Measurements from ENCODE around the gene CCHCR1.

The CCHCR1 gene

DNA sequence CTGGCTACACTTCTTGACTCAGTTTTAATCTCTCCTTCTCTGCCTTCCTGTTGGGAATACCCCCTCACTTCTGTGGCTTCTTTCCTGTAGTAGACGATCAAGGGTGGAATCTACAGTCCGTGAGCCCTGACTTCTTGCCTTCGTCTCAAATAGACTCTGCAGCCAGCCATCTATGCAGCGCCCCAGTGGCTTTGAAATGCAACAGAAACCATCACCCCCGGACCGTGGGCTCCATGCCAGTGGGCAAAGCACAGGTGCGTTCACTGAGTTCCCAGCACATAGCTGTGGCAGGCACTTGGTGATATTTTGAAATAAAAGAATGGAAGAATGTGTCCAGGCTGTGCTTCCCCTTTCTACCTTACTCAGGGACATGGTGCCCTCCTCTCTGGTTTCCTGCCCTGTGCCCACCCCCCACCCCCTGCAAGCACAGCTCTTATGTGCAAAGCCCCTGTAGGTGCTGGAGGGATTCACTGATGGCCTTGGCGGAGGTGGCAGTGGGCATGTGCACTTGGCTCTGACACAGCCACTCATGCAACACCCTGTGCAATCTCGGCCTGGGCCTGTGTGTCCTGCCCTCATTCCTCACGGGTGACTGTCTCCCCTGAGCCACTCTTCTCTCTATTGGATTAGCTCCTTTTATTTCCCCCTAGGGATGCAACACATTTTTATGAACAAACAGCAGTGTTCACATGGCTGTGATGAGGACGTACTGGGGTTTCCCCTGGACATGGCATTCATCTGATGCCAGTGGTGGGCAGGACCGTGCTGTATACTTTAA is 31.8 kb downstream of the CCHCR1 start:
- no peak for DNase-seq

DNA sequence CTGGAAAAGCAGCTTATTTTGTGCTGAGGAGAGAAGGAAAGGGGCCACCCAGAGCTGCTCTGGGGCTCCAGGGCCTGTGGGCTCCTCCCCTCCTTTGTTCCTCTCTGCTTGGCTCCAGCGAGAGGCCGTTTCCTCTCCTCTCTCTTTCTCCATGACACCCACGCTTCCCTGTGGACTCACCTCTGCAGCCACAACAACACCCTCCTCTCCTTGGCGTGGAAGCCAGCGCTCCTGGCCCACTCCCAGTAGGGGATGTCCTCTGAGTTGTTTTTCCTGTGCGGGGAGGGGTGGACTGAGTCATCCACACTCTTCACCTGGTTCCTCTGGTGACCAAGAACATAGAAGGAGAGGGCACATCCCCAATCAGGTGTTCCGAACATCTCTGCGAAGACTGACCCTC is 32.4 kb downstream of the CCHCR1 start:
- DNase-seq, result no peak

DNA sequence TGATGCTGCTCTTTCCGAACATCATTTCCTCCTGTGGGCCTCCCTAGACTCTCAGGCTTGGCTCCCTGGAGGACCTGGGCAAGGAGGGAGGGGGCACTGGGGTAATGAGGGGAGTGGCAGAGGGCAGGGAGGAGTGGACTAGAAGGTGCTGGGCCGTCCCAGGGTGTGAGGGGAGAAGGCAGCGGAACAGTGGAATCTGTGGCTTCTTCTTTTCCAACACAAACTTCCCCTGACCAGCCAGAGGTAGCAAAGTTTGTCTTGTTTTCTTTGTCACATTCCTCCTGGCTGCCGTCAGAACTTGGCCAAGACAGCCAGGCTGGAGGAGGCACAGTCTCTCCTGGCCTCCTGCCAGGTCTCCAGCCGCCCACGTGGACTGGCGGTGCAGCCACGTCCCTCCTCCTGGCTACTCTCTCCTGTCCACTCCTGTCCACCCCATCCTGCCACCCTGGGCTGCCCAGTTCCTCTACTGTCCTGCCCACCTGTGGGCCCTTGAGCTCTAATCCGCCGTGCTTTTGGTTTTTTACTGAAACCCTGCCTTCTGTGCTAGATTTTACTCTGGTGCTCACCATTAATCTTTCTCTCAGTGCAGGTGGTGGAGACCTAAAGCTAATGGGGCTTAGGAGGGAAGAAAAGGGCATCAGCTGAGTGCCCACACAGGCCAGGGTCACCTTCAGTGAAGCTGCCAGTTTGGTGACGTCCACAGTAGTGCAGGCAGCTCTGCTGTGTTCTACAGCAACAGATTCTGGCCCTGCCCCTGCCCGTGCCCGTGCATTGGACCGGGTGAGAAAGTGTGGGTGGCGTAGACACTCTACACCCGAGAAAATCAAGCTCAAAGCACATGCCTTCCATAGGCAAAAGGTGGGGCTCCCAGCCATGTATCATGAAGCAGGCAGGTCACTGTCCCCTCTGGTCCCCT is 34.6 kb downstream of the CCHCR1 start:
- no peak for DNase-seq

DNA sequence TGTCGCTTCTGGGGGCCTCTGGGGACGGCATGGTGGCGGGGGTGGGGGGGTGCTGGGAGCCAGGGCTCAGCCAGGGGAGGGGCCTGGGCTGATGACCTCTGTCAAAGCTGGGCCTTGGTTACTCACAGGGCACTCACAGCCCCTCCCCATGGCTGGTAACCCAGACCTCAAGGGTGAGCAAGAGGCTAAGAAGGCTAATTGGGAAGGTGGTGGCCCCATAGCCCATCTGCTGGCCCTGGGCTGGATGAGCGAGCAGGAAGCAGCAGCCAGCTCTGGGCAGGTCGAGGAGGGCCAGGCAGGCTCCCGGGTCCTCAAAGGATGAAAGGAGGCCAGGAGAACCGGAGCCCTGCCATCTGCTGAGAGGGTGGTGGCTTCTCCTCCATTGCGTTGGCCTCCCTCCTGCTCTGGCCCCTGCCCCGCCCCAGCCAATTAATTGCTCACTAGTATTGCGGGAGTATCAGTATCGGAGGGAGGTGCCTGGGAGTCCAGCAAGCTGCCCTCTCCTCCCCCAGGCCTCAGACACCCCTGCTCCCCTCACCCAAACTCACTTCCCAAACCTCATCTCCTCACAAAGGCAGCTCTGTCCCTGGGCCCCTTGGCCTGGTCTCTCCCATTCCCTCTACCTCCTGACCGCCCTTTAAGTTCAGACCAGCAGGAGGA is 36.3 kb downstream of the CCHCR1 start:
- no peak for DNase-seq

DNA sequence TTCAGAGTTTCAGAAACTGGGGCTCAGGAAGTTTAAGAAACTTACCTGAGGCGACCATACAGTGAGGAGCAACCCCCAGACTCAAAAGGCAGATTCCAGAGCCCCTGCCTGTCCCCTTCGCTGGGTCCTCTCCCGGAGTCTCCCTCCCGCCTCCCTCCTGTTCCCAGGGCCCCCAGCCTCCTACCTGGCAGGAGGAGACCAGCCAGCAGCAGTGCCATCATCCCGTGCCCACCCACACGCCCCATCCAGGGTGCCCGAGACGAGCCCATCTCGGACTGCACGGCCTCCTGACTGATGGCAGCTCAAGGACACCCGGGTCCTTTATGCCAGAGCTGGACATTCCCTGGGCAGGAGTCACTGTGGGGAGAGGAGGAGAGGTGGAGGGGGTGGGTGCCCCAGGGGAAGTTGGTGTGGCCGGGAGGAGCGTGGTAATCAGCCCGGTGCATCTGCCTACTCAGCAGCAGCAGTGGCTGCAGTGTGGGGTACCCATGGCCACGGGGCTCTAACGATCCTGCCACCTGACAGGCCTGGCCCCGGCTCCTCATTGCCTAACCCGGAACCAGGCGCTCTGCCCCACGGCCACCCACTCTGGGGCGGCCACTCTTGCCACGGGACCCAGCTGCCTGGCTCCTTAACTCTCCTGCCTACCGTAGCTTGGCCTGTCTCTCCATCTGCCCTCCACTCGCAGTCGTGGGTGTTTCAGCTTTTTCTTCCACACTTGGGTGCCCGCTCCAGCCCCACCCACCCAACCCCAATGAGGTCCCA is 37.3 kb downstream of the CCHCR1 start, which contains the start of gene CDSN:
TSS of gene CDSN (minus strand) at position 296 of the 765 bp plus-strand sequence. CDS start at position 269, 27 bp downstream.
- no peak for DNase-seq

DNA sequence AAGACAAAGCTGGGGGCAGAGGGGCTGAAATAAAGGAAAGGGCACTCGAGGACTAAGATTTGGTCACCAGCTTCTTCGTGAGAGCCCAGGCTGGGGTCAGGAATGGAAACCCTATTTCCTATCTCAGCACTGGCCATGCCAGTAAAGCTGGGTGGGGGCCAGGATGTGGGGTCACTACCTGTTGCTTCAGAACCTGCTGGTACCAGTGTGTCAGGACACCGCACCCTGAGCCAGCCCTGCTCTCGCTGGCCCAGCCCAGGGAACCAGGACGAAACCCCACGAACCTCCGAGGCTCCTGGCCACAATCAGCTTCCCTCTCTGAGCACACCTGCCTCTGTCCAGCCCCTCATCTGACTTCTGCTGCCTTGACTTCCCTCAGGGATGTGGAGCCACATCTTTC is 39.4 kb downstream of the CCHCR1 start:
- no peak for DNase-seq

DNA sequence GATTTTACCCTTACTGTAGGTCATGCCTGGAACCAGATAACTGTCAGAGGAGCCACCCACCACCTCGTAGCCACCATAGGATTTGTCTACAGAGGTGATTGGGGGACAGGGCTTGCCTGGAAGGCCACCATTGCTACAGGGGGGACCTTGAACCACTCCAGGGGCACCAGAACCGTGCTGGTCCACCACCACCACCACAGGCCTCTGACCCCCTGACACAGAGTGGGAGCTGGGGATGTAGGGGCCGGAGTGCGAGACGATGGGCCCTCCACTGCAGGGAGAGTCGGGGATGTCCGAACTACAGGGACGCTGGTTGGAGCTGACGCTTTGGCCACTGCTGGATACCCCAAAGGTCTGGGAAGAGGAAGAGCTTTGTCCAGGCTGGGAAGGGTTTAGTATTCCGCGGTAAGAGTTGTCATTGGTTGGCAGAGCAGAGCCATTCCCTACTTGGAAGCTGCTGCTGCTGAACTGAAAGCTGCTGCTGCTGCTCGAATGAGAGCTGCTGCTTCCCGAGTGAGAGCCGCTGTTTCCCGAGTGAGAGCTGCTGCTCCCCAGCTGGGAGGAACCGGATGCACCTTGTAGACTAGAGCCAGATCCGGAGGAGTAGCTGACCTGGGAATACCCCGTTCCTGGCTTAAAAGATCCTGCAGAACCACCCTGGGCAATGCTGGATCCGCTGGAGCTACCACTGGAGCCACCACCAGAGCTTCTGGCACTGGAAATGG is 40.8 kb downstream of the CCHCR1 start:
- no peak for DNase-seq

DNA sequence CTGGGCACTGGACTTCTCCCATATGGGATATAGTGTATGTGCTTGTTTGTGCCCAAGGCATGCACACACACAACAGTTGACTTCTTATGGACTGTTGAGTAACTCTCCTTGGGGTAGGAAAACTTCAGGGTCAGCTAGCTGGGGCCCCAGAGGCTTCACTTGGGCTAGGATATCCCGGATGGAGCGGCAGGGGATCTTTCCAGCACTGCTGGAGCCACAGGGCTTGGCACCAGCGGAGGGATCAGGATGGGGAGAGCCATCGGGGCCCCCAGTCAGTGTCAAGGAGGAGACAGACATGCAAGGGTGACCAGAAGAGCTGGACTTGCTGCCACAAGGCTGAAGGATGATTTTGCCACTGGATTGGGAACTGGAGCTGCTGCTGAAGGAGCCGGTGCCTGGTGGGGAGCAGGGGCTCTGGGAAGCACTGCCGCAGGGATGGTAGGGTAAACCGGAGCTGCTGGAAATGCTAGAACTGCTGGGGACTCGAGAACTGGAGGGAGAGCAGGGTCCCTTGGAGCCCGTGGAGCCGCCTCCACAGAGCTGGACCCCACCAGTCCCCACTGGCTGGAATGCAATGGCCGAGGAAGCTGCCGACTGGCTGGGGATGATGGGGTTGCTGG is 41.6 kb downstream of the CCHCR1 start:
- DNase-seq, result no peak

DNA sequence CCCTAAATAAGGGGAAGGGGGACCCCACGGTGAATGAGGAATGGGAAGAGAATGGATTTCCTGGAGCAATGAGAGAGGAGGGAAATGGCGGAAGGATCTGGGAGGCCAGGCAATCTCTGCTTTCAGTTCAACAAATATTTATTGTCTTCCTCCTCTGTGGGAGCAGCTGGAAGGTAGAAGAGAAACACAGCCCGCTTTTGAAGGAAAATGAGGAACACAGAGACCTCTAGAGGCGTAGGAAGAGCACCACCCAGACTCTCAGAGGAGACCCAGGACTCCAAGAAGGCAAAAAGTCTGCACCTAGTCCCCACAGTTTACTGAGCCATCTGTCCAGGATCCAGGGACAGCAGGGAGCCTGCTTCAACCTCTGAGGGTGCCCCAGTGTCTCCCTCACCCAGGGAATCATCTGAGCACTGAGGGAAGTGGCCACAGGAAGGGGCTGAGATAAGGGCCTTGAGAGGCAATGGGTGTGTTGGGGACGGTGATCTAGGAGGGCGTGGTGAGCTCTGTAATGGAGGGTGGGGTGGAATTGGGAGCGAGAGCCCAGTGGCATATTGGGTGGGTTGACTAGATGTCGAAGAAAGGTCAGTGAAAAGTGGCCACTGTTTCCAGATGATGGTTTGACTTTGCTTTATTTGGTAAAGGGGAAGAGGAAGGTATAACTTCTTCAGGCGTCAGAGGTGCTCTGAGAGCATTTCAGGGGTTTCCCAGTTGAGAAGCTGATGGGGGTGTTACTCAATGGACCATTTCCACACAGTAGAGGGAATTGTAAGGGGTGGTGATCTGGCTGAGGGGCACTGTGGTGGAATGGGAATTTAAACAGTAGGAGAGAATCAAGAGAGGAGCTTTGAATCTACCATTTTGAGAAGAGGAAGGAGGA is 42.4 kb downstream of the CCHCR1 start:
- no peak for DNase-seq

DNA sequence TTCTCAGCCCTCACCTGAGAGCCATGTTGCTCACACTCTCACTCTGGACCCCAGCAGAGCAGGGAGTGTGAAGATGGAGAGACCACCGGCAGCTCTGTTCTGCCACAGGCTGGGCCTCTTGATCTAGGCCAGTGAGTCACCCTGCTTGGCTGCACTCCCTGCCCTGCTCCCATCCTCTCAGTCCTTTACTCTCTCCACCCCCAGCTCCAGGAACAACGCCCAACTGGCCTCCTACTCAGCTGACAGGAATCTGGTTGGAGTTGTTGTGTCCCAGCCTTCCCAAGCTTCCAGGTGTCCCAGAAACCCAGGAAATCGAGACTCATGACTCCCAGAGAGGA is 43.1 kb downstream of the CCHCR1 start, which contains the start of gene PSORS1C1:
TSS of gene PSORS1C1 (plus strand) at position 260 of the 338 bp plus-strand sequence. CDS start 14,833 bp downstream, outside the sequence.
- no peak for DNase-seq

DNA sequence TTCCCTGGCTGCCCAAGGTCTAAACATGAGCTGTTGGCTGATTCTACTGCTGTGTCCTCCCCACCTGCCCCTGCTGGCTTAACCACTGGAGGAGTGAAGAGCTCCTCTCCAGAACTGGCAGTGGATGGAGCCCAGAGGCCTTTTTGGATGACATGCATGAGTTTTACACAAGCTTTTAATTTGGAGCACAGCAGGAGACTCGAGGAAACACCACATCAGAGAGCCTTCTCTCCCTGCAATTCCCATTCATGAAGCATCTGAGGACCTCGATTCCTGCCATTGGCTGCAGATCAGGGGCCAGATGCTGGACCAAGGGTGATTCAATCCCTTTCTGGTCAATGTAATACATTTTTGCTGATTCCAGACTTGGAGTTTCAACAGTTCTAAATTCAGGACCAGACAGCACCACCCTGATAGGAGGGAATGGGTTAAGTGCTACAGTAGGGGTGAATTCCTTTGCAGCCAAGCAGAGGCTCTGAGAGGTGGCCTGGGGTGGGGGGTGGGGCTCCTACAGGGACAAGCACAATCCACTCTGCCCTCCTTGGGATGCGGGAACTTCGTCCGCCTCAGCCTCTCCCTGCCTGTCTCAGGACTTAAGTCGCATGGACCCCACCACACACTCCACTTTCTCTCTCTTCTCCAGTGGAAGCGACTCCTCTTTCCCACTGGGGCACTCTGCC is 43.6 kb downstream of the CCHCR1 start:
- no peak for DNase-seq

DNA sequence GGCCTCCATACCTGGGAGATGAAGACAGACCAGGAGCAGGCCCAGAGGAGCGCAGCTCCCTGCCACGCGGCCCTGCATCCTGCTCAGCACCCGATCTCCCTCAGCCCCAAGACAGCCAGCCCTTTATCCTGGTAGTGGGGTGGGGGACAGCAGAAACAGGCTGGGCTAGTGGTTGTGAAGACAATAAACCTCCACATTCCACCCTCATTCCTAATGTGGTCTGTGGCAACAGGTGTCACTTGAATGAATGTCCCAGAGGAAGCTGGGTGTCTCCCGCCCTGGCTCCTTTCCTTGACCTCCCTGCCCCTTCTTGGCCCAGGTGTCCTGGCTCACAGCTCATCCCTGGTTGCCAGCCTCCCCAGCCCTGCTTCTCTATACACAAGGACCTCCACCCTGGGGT is 45.1 kb downstream of the CCHCR1 start, which contains the start of gene C6orf15:
TSS of gene C6orf15 (minus strand) at position 98 of the 400 bp plus-strand sequence. CDS start at position 78, 20 bp downstream.
- DNase-seq, result no peak

DNA sequence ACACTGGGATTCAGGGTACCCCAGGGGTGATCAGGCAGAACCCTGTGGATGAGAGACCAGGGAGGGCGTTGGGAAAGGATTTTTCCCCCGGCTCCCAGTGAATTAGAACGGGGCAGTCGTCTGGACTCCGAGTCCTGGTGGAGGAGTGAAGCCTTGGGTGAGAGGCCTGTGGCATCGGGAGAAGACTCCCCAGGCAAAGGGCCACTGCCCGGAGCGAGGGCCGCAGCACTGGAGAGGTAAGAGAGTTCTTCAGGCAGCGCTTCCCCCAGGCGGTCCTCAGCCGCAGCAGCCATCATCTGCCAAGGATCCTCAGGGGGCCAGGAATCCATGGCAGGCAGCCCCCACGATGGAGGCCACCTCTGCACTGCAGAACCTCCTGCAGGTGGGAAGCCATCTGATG is 45.9 kb downstream of the CCHCR1 start:
- DNase-seq, result no peak

DNA sequence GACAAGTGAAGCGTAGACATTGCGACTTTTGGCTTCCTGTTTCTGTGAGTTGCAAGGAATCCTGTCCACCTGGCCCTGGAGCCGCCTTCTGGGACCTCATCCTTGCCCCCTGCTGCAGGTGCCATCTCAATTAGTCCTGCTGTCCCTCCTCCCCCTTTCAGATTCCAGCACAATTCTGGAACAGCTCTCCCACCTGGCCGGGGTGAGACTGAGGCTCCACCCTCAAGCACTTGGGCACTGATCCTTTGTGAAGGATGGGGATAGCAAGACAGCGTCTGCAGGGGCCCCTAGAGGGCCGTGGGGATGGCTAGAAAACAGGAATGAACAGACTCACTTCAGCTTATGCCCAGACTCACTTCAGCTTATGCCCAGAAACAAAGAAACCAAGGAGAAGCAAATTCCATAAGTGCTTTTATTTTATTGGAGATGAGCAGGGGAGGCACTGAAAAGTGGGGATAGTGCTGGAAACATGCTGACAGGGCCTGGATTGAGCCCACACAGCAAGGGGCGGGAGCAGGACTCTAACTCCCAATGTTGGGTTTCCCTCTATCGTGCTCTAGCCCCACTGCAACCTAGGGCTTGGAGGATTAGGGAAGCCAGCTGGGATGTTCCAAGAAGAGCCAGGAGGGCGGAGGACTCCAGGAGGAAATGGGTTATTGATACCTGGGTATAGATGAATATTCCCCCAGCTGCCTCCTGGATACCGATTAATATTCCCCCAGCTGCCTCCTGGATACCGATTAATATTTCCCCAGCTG is 46.6 kb downstream of the CCHCR1 start:
- no peak for DNase-seq

DNA sequence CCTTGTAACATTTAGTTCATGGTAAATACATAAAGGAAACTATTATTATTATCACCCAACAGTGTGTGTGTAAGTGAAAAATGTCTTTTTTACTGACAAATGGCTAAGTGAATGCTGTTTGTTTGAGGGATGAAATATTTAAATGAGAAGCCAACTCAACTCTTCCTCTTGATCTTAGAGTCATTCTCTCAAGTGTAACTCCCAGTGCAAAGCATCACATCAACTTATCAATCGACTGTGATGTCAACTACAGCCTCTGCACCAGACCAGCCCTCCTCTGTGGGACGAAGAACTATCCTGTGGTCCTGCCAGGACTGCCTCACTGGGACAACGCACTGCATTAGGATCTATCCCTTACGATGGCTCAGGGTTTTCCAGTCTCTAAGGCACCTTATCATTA is 50.5 kb downstream of the CCHCR1 start:
- DNase-seq, result no peak

DNA sequence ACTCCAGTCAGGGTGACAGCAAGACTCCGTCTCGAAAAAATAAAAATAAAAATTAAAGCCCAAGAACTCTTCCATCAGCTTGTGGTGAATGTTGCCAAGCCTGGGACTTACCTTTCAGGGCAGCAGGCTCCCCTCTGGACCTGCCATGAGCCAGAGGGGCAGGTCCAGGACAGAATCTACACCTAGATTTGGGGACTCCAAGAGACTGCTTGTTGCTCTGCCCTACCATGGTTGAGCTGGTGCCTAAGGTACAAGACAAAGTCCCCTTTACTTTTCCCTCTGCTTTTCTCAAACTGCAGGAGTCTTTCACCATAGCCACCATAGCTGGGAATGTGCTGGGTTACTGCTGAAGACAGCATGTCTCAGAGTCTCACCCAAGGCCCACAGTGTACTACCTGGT is 54.5 kb downstream of the CCHCR1 start:
- no peak for DNase-seq

DNA sequence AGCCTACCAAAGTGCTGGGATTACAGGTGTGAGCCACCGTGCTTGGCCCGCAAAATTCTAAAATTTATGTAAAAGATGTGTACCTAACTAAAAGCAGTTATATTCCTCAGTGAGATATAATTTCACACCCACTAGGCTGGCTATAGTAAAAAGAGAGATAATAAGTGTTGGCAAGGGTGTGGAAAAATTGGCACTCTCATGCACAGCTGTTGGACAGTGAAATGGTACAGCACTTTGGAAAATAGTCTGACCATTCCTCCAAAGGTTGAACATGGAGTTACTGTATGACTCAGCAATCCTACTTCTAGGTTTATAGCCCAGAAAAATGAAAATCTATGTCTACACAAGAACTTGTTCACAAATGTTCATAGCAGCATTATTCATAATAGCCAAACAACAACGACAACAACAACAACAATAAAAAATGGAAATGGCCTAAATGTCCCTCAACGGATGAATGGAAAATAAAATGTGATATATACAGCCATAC is 59.1 kb downstream of the CCHCR1 start:
- no peak for DNase-seq

DNA sequence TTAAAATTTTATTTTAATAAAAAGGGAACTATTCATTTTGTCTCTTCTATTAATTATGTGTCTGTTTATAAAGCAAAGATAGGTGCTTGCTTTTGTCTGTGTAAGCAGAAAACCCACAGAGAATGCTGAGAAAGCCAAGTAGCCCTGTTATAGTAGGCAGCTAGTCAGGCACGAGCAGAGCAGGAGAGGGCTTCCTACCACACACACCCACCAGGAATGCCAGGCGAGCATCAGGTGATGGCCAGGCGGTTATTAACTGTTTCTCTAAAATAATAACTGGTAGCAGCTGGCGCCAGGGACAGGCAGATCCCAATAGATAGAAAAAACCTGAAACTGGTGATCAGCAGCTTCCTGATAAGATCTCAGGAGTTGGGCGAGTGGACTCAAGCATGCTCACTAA is 60.9 kb downstream of the CCHCR1 start:
- no peak for DNase-seq

DNA sequence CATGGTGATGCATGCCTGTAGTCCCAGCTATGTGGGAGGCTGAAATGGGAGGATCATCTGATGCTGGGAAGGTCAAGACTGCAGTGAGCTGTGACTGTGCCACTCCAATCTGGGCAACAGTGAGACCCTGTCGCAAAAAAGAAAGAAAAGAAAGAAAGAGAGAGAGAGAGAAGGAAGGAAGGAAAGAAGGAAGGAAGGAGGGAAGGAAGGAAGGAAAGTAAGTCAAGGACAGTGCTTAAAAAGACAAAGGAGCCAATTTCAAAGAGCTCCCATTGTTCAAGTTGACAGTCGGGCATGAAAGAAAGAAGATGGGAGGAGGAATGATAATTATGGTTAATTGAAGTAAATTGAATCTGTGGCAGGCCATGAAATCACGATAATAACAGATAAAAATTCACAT is 61.4 kb downstream of the CCHCR1 start:
- no peak for DNase-seq

Measured in NCI-H2107 (cell line).